Spleen (tissue), 11 donors: Measurements from ENCODE around the gene BRCA1. TPM values are rescaled to one million over a fixed set of nuclear protein-coding genes. Genes with fewer than 3 reads are reported as not detected.

Experiments
- DNase-seq: peaks from one replicate; pipeline ENCODE4 v3.0.0-alpha.2; 2020
- H3K27ac ChIP-seq, 8 donors: fragments of 200-600 bp; sonication (generic) in 7 of 8; 1 replicate in 4 of 8; 2 replicates in 4 of 8; pipeline versions ENCODE4 v1.5.0 to v1.8.0; 2016 to 2021; ENCODE audit warnings: inconsistent platforms in 4 of 8, mild to moderate bottlenecking in 4 of 8, moderate library complexity in 1 of 8
- H3K27me3 ChIP-seq, 7 donors: fragments of 200-600 bp; sonication (generic) in 6 of 7; replicated peaks in 1 of 7; 1 replicate in 4 of 7; 2 replicates in 3 of 7; pipeline versions ENCODE4 v1.5.0 to v1.8.0; 2016 to 2021; ENCODE audit warnings: inconsistent platforms in 3 of 7, mild to moderate bottlenecking in 1 of 7
- H3K36me3 ChIP-seq, 6 donors: fragments of 200-600 bp; sonication (generic) in 5 of 6; 1 replicate in 4 of 6; 2 replicates in 2 of 6; pipeline versions ENCODE4 v1.5.0 to v1.8.0; 2016 to 2021; ENCODE audit warnings: inconsistent platforms in 2 of 6
- H3K4me1 ChIP-seq, 6 donors: fragments of 200-600 bp; sonication (generic) in 5 of 6; 1 replicate in 3 of 6; 2 replicates in 3 of 6; pipeline versions ENCODE4 v1.5.0 to v1.8.0; 2016 to 2021; ENCODE audit warnings: inconsistent platforms in 3 of 6
- H3K4me3 ChIP-seq, 8 donors: fragments of 200-600 bp; sonication (generic) in 7 of 8; 1 replicate in 4 of 8; 2 replicates in 4 of 8; pipeline versions ENCODE4 v1.5.0 to v1.8.0; 2016 to 2021; ENCODE audit warnings: inconsistent platforms in 4 of 8, mild to moderate bottlenecking in 4 of 8, moderate library complexity in 2 of 8
- H3K9me3 ChIP-seq, 8 donors: fragments of 200-600 bp; sonication (generic) in 7 of 8; 1 replicate in 4 of 8; 2 replicates in 4 of 8; pipeline versions ENCODE4 v1.5.0 to v1.8.0; 2016 to 2021; ENCODE audit warnings: inconsistent platforms in 4 of 8
- CTCF ChIP-seq, 11 experiments: fragments of 200-600 bp in 7 of 11; fragments of 450-650 bp in 4 of 11; sonication (generic) in 4 of 11; IDR thresholded peaks in 8 of 11; conservative IDR thresholded peaks in 3 of 11; 1 replicate in 7 of 11; 2 replicates in 4 of 11; pipeline versions ENCODE4 v1.4.0 to v1.8.0; 2016 to 2021; ENCODE audit warnings: antibody characterized with exemption in 11 of 11, inconsistent platforms in 4 of 11, mild to moderate bottlenecking in 1 of 11
- POLR2A ChIP-seq, 3 donors: fragments of 450-650 bp; IDR thresholded peaks; one replicate each; pipeline ENCODE4 v1.5.1; 2017; ENCODE audit warnings: antibody characterized with exemption in 3 of 3, mild to moderate bottlenecking in 1 of 3
- POLR2AphosphoS5 ChIP-seq, 3 donors: sonication (generic); formaldehyde crosslinking; IDR thresholded peaks; one replicate each; pipeline ENCODE4 v1.5.1; 2017; ENCODE audit warnings: antibody characterized with exemption in 3 of 3
- WGBS, 5 donors: extraction: QIAGEN DNeasy Blood & Tissue Kit in 3 of 5; methylation state at CpG; one replicate each; pipeline versions ENCODE4 v1.1.5 to v1.1.7; 2013 to 2018; 5-methylcytosine and 5-hydroxymethylcytosine counted together
- intact Hi-C: fragments of 100-400 bp; cut with DNase I; formaldehyde crosslinking; loops from one replicate; pipeline ENCODE4 v1.15.0; 2023; ENCODE audit warnings: low total_unique reads
- polyA plus RNA-seq, 3 donors: library from polyadenylated mRNA; stranded (reverse); fragments of 200-250 nt; gene quantifications; one replicate each; pipeline ENCODE4 v1.2.1, GENCODE V29; 2013
- total RNA-seq, 7 donors: library from RNA; depleted of rRNA in 3 of 7; stranded (reverse); fragments of >200 nt in 3 of 7; fragmentation: NEBNext Ultra II Directional in 4 of 7; extraction: Animal tissue kit (Norgen Biotek cat#: 25700) in 4 of 7; gene quantifications; one replicate each; pipeline versions ENCODE4 v1.1.0 to v1.2.1, GENCODE V29; 2016 to 2021
- donor health status: healthy with polysubstance abuse.
- donor health status: DM: no; HTN: no; CAD: no; lungs with moderate emphysema.
- donor health status: DM: no; HTN: no; CAD: no.
- donor health status: Bipolar disorder and iron deficiency.
- donor health status: healthy.
- donor health status: DM: no; HTN: no; CAD: no.
- donor health status: DM: yes; HTN: yes; CAD: no.

Gene BRCA1
- total and polyA plus RNA-seq, 10 donors: 1.3 to 13.6 (median 9.1) TPM

GRCh38 chr17:43030137-43030767, 94.9 kb downstream of the BRCA1 start:
- H3K4me3 ChIP-seq: no peak overlapping the region
- 62 to 82% (median 80%) methylated on average over 6 of the region's 6 CpGs for WGBS, 5 donors
- no peaks in the 10 kb centered on the region for H3K36me3 ChIP-seq
- H3K27me3 ChIP-seq: no peaks in the 10 kb centered on the region
- H3K4me1 ChIP-seq: peaks cover 0 to 4% (median 0%) of the 10 kb centered on the region in 6 donors
- DNase-seq: no peak
- no peak for TF ChIP-seq POLR2A (IDR thresholded peaks at IDR 0.05)
- no peak for TF ChIP-seq POLR2AphosphoS5 (IDR thresholded peaks at IDR 0.05)
- no peak for TF ChIP-seq CTCF (IDR thresholded peaks at IDR 0.05 in 8 of 11, conservative IDR thresholded peaks at IDR 0.05 in 3 of 11)
- intact Hi-C loops: no loop called here
- peak overlapping the region in 1 of 8 donors; percentile 54 for H3K27ac ChIP-seq
- no peaks in the 10 kb centered on the region for H3K9me3 ChIP-seq

- DNase-seq: no peak
- peaks cover 0 to 22% (median 13%) of the 10 kb centered on the region in 6 donors for H3K4me1 ChIP-seq
- TF ChIP-seq POLR2A (IDR thresholded peaks at IDR 0.05) (no peak), POLR2AphosphoS5 (IDR thresholded peaks at IDR 0.05) (no peak), CTCF (IDR thresholded peaks at IDR 0.05 in 8 of 11, conservative IDR thresholded peaks at IDR 0.05 in 3 of 11) (no peak)
- no peak overlapping the region for H3K4me3 ChIP-seq
- intact Hi-C loops: no loop called here
- H3K27ac ChIP-seq: no peak overlapping the region
- no peaks in the 10 kb centered on the region for H3K9me3 ChIP-seq
- no peaks in the 10 kb centered on the region for H3K36me3 ChIP-seq
- no peaks in the 10 kb centered on the region for H3K27me3 ChIP-seq
- WGBS, 5 donors: 83 to 88% (median 85%) methylated on average over 17 of the region's 17 CpGs
These were observed 96.8 kb downstream of the BRCA1 start for GRCh38 chr17:43028221-43028861.

- Histone ChIP-seq H3K36me3 (no peaks in the 10 kb centered on the region), H3K27me3 (no peaks in the 10 kb centered on the region), H3K4me3 (no peak overlapping the region), H3K27ac (no peak overlapping the region), H3K4me1 (peaks cover 5 to 32% (median 21%) of the 10 kb centered on the region in 6 donors), H3K9me3 (no peaks in the 10 kb centered on the region)
- 78 to 89% (median 84%) methylated on average over 8 to 9 of the region's 9 CpGs for WGBS, 5 donors
- DNase-seq: no peak
- TF ChIP-seq POLR2AphosphoS5 (IDR thresholded peaks at IDR 0.05): no peak
- no peak for TF ChIP-seq CTCF (IDR thresholded peaks at IDR 0.05 in 8 of 11, conservative IDR thresholded peaks at IDR 0.05 in 3 of 11)
- TF ChIP-seq POLR2A (IDR thresholded peaks at IDR 0.05): no peak
- intact Hi-C loops: no loop called here
These were observed 97.8 kb downstream of the BRCA1 start for GRCh38 chr17:43027091-43028032.
